ENCODE results near the gene TMEM132C.

The TMEM132C gene

DNA sequence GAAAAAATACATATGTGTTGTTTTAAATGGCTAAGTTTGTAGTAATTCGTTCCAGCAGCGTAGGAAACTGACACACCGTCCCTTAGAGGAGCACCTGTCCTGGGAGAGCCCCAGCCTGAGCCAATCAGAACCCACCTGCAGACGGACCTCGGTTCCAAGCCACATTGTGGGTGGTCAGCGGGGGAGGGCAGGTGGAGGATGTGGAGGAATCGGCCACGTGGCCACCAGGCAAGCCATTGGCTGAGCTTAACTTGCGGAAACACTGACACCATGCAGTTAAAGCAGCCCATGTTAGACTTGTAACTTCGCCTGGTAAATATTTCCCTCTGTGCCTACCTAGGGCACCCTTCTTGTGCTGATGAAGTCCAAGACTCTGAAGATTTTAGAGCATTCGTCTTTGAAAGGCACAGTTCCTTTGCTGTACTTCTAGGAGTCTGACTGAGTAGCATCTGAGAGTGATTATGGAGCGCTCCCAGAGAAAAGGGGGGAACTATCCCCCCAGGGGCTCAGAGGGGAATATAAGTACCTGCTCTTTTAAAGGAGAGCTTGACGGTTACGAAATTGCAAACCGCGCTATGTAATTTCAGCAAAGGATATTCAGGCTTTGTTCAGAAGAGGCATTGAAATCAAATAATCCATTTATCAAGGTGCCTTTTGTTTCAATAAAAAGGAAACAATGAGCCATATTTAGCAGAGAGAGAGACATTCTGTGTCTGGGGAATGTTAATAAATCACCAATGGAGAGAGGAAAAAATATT is 135.7 kb downstream of the TMEM132C start:
- FAIRE-seq = no peak
- no peak for DNase-seq (ENCODE audit: insufficient read length, low spot score)

- DNase-seq (ENCODE audit: insufficient read length, low spot score) (no peak), FAIRE-seq (no peak)
Measured at GRCh38 chr12:128408669-128409068, 141.7 kb downstream of the TMEM132C start.

GRCh38 chr12:128415036-128415560 is 148.1 kb downstream of the TMEM132C start:
- DNase-seq (ENCODE audit: insufficient read length, low spot score) = no peak
- no peak for FAIRE-seq

- DNase-seq (ENCODE audit: insufficient read length, low spot score) (no peak), FAIRE-seq (no peak)
Measured at GRCh38 chr12:128418944-128419343, 152.0 kb downstream of the TMEM132C start.

GRCh38 chr12:128420163-128420562 is 153.2 kb downstream of the TMEM132C start:
- DNase-seq (ENCODE audit: insufficient read length, low spot score) = no peak
- no peak for FAIRE-seq

- FAIRE-seq (no peak), DNase-seq (ENCODE audit: insufficient read length, low spot score) (no peak)
Measured at GRCh38 chr12:128421375-128421774, 154.4 kb downstream of the TMEM132C start.

DNA sequence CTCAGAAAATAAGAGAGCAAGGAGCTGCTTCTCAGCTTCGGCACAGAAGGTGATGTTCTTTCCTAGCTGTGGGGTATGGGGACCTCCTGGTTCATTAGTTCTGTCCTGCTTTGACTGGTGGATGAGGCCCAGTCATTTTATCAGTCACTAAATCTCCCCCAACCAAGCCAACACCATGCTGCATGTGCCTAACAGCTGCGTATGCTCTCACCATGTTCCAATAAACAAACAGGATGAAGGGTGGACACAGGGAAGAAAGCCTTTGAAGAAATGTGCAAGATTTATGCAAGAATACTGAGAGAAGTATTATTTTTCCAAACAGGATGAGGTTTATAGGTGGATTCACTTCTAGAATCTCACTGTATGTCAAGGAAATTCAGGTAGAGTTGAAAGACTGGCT is 156.2 kb downstream of the TMEM132C start:
- DNase-seq (ENCODE audit: insufficient read length, low spot score) (no peak), FAIRE-seq (no peak)

GRCh38 chr12:128424931-128425431 is 158.0 kb downstream of the TMEM132C start:
- no peak for FAIRE-seq
- DNase-seq (ENCODE audit: insufficient read length, low spot score) = no peak

DNA sequence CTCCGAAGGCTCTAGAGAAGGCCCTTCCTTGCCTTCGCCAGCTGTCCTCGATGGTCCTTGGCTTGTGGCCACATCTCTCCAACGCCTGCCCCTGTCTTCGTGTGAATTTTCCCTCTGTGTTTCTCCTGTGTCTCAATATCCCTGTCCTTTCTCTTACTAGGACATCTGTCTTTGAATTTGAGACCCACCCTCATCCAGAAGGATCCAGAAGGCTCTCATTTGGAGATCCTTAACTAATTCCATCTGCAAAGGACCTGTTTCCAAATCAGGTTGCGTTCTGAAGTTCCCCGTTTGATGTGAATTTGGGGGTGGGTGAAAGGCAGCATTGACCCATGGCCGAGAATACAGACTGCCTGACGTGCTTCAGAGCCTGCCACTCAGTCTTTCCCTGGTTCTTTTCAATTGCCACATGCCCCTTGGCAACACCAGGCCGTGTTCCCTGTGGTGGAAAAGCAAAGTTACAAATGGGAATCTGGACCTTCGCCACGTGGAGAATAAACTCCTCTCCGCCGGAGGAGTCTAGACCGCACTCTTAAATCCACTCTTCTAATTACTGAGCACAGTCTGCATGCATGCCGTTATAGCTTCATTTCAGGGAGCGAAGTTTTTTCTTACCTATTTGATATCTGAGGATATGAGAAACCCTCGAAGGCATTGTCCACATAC is 158.8 kb downstream of the TMEM132C start:
- DNase-seq (ENCODE audit: insufficient read length, low spot score) (no peak), FAIRE-seq (no peak)

DNA sequence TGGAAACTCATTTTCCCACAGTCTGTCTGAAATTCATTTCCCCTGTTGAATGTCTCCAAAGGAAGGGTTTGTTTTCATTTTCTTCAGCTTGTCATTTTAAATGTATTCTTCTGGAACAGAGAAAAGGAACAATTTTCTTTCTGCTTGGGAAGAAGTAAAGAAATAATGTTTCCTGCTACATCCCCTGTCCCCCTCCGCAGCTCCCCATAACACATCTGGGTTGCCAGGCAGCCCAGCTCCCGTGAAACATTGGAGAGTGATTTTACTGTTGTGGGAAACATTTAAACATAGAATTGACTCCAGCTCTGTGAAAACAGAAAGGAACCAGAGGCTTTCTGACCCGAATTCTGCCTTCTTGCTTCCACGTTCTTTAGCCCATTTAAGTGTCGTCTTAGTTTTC is 159.5 kb downstream of the TMEM132C start:
- no peak for FAIRE-seq
- no peak for DNase-seq (ENCODE audit: insufficient read length, low spot score)

DNA sequence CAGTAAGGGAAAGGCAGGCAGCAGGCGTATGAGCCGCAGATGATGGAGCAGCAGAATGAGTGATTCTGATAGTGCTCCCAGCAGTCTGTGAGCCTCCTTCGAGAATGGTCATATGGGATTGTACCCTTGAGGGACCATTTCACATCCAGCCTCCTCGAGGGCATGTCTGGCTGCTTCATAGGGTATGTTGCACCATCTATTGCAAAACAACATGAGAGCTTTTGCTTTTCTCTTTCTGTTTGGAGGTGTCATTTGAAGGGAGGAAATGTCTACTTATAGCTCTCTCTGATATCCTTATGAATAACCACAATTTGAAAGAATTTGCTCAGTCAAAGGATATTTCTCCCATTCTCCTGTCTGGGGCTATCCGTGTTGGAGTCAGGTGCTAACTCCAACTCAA is 172.8 kb downstream of the TMEM132C start:
- FAIRE-seq = no peak

DNA sequence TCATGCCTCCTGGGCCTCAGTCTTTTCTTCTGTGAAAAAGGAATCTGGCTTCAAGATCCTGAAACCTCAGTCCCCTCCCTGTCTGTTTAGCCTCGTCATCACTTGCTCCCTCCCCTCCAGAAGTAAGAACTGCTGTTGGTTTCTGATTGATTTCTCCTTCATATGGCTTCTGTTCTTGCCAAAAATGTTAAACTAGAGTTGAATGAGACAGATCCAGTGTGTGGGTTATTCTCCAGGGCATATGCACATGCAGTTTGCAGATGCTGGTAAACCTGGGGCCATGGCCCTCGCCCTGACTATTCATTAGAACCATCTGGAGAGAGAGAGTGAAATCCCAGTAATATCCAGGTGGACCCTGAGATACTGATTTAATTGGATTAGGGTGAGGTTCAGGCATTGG is 175.1 kb downstream of the TMEM132C start:
- FAIRE-seq = no peak
- DNase-seq (ENCODE audit: insufficient read length, low spot score) = no peak

More for the DNA sequence above, 172.8 kb downstream of the TMEM132C start:
- no peak for DNase-seq (ENCODE audit: insufficient read length, low spot score)

DNA sequence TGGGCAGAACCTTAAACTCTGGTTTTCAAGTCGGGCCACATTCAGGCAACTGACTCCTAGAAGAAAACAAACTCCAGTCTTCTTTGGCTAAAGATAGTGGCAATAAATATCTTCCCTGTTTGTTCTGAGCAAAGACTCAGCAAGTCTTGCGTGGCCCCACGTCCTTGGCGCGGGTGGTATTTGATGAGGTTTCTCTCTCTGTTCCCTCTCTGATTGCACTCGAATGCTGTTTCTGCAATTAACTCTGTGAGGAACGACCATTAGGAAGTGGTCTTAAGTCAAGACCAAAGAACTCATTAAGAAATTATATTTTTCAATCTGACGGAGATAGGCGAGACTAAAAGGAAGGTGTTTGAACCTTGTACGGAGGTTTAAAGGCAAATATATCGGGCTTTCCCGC is 177.6 kb downstream of the TMEM132C start:
- FAIRE-seq = no peak
- no peak for DNase-seq (ENCODE audit: insufficient read length, low spot score)

DNA sequence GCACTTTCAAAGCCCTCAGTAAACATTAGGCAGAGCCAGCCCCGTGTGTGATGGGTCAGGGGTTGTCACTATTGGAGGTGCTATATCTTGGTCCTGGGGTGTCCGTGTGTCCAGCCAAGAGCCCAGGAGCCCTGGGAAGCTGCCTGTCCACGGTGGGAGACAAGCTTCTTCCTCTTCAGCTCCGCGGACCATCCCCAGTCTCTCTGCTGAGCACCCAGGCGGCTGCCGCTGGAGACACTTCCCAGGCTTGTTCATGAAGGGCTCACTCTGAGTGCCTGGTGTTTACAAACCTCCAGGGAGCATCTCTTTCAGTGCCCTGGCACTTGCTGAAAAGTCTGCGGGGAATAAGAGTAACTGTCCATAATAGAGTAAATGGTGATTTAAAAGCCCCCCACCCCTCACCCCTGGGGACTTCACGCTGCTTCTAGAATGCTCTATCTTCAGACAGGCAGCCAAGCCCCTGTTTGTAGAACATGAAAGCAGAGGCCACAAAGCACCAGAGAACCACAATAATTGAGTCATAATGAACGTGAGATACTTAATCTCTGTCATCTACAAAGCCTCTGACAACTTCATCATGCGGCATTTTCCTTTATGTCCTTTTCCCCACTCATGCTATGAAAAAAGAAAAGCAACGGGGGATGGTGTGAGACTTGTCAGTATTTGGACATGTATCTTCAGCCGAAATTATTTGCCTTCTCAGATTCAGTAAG is 178.6 kb downstream of the TMEM132C start:
- DNase-seq (ENCODE audit: insufficient read length, low spot score) = no peak
- FAIRE-seq = no peak

GRCh38 chr12:128449146-128449894 is 182.3 kb downstream of the TMEM132C start:
- FAIRE-seq (no peak), DNase-seq (ENCODE audit: insufficient read length, low spot score) (no peak)

- FAIRE-seq = no peak
- no peak for DNase-seq (ENCODE audit: insufficient read length, low spot score)
Measured at GRCh38 chr12:128450810-128451209, 183.8 kb downstream of the TMEM132C start.

- FAIRE-seq (no peak), DNase-seq (ENCODE audit: insufficient read length, low spot score) (no peak)
Measured at GRCh38 chr12:128455851-128456250, 188.9 kb downstream of the TMEM132C start.

GRCh38 chr12:128456922-128457321 is 190.0 kb downstream of the TMEM132C start:
- FAIRE-seq = no peak
- no peak for DNase-seq (ENCODE audit: insufficient read length, low spot score)

DNA sequence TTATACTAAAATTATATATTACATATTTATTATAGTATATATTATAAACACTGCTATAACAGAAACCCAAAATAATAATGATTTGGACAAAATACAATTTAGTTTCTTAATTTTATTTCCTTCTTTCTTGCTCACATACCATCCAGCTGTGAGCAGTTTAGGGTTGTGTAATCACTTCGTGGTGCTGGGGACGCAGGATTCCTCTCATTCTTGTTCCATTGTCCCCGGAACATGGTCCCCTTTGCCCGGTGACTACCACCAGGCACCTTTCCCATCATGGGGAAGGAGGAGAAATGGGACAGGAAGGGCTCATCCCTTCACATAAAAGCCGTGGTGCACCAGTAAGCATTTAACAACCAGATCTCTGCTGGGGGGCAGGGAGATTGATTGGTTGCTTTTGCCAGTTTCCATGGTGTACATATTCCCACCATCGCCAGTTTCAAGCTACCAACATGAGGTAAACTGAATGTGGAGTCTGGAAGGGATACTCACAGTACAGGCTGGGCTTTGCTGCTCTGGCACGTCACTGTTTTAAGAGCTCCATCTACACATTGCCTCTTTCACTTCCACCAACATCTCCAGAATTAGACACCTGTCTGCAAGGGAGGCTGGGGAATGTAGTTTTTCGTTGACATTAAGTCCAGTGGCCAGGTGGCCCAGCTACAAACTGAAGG is 191.5 kb downstream of the TMEM132C start:
- no peak for DNase-seq (ENCODE audit: insufficient read length, low spot score)
- FAIRE-seq = no peak

DNA sequence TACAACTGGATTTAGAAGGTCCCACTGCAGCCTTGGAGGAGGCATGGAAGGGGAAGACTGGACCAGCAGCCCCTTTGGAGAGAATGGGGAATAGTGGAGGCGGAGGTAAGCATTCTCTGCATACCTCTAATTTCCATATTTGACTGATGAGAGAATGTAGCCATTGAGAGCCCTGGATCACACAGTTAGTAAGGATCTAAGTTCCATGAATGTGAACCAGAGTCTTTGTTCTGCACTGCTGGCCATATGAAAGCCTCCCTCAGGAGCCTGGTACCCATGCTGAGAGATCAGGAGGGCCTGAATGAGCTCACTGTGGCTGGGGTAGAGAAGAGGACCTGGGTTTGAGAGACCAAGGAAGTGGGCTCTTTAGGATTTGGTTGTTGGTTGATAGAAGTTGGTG is 192.1 kb downstream of the TMEM132C start:
- no peak for FAIRE-seq

More for the DNA sequence above, 192.1 kb downstream of the TMEM132C start:
- no peak for DNase-seq (ENCODE audit: insufficient read length, low spot score)
